Upper lobe of left lung (tissue), 6 donors: ENCODE measurements around the gene CDKAL1. TPM values are rescaled to one million over a fixed set of nuclear protein-coding genes. Genes with fewer than 3 reads are reported as not detected.

Experiments used
- ATAC-seq, 2 donors: fragments of 200-7000 bp; cut with Tn5 transposase; one replicate each; pipeline ENCODE4 v1.9.1; 2022; ENCODE audit warnings: mild to moderate bottlenecking in 2 of 2, moderate library complexity in 2 of 2; ENCODE audit not compliant: low FRiP score in 2 of 2
- DNase-seq, 2 donors: peaks; one replicate each; pipeline ENCODE4 v3.0.0-alpha.2; 2019 to 2020
- H3K27ac ChIP-seq, 4 donors: fragments of 200-600 bp; sonication (generic); one replicate each; pipeline ENCODE4 v1.5.1; 2016 to 2019
- H3K27me3 ChIP-seq, 4 donors: fragments of 200-600 bp; sonication (generic); one replicate each; pipeline ENCODE4 v1.5.1; 2017 to 2019
- H3K36me3 ChIP-seq, 4 donors: fragments of 200-600 bp; sonication (generic); one replicate each; pipeline ENCODE4 v1.5.1; 2016 to 2019
- H3K4me1 ChIP-seq, 4 donors: fragments of 200-600 bp; sonication (generic); one replicate each; pipeline ENCODE4 v1.5.1; 2018 to 2019
- H3K4me3 ChIP-seq, 4 donors: fragments of 200-600 bp; sonication (generic); one replicate each; pipeline ENCODE4 v1.5.1; 2017 to 2019; ENCODE audit warnings: mild to moderate bottlenecking in 2 of 4, moderate library complexity in 1 of 4
- H3K9me3 ChIP-seq, 4 donors: fragments of 200-600 bp; sonication (generic); one replicate each; pipeline ENCODE4 v1.5.1; 2018 to 2019
- EP300 ChIP-seq, 4 donors: sonication (generic); formaldehyde crosslinking; IDR thresholded peaks; one replicate each; pipeline ENCODE4 v1.5.1; 2017; ENCODE audit warnings: antibody characterized with exemption in 4 of 4, control low read depth in 2 of 4
- POLR2A ChIP-seq, 4 donors: fragments of 450-650 bp; IDR thresholded peaks; one replicate each; pipeline ENCODE4 v1.5.1; 2016 to 2017; ENCODE audit warnings: antibody characterized with exemption in 4 of 4, mild to moderate bottlenecking in 2 of 4
- POLR2AphosphoS5 ChIP-seq, 2 donors: sonication (generic); formaldehyde crosslinking; IDR thresholded peaks; one replicate each; pipeline ENCODE4 v1.5.1; 2017; ENCODE audit warnings: antibody characterized with exemption in 2 of 2
- WGBS, 2 donors: methylation state at CpG; one replicate each; pipeline ENCODE4 v1.1.5; 2017 to 2018; 5-methylcytosine and 5-hydroxymethylcytosine counted together
- total RNA-seq, 6 donors: library from RNA; depleted of rRNA in 4 of 6; stranded (reverse); fragments of >200 nt in 4 of 6; gene quantifications; one replicate each; pipeline versions ENCODE4 v1.1.0 to v1.2.1, GENCODE V29; 2016 to 2021
- TF ChIP-seq, protein P1 (sequence below), 6 experiments: fragments of 450-650 bp in 4 of 6; fragments of 200-600 bp in 2 of 6; sonication (generic) in 2 of 6; IDR thresholded peaks; one replicate each; pipeline ENCODE4 v1.5.1; 2016 to 2019; ENCODE audit warnings: antibody characterized with exemption in 6 of 6
- donor health status: DM: no; HTN: no; CAD: no; lungs with moderate emphysema.
- donor health status: DM: no; HTN: yes; CAD: no; lungs with severe emphysema.

Gene CDKAL1
- total RNA-seq, 6 donors from 2014 or later: 9.4 to 22.6 (median 13.8) TPM

DNA sequence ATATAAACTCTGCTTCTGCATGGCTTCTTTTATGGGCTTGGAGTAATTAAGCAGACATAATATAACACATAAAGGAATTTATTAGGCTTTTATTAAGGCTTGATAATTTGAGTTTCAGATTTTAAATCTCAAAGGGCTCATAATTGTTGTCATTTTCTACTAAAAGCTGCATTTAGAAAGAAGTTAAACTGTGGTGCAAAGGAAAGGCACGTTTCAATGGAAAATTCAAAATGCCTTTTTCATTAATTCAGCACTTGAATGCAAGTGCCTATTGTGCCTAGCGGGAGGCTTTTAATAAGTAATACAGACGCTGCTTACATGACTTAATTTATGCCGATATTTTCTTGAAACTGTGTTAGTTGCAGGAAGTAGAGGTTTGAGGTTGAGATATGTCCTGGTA lies 627.5 kb downstream of the CDKAL1 start:
- 87 to 92% methylated on average over 4 of the region's 4 CpGs for WGBS, 2 donors
- Histone ChIP-seq H3K36me3 (no peaks in the 10 kb centered on the region), H3K27ac (no peak overlapping the region), H3K4me3 (no peak overlapping the region), H3K9me3 (no peaks in the 10 kb centered on the region), H3K4me1 (peaks cover 0 to 4% (median 0%) of the 10 kb centered on the region in 4 donors), H3K27me3 (no peaks in the 10 kb centered on the region)
- TF ChIP-seq, protein P1, sequence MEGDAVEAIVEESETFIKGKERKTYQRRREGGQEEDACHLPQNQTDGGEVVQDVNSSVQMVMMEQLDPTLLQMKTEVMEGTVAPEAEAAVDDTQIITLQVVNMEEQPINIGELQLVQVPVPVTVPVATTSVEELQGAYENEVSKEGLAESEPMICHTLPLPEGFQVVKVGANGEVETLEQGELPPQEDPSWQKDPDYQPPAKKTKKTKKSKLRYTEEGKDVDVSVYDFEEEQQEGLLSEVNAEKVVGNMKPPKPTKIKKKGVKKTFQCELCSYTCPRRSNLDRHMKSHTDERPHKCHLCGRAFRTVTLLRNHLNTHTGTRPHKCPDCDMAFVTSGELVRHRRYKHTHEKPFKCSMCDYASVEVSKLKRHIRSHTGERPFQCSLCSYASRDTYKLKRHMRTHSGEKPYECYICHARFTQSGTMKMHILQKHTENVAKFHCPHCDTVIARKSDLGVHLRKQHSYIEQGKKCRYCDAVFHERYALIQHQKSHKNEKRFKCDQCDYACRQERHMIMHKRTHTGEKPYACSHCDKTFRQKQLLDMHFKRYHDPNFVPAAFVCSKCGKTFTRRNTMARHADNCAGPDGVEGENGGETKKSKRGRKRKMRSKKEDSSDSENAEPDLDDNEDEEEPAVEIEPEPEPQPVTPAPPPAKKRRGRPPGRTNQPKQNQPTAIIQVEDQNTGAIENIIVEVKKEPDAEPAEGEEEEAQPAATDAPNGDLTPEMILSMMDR (IDR thresholded peaks at IDR 0.05): no peak
- no peak for TF ChIP-seq POLR2A (IDR thresholded peaks at IDR 0.05)
- no peak for TF ChIP-seq POLR2AphosphoS5 (IDR thresholded peaks at IDR 0.05)
- TF ChIP-seq EP300 (IDR thresholded peaks at IDR 0.05): no peak
- no peak for DNase-seq
- no peak for ATAC-seq

DNA sequence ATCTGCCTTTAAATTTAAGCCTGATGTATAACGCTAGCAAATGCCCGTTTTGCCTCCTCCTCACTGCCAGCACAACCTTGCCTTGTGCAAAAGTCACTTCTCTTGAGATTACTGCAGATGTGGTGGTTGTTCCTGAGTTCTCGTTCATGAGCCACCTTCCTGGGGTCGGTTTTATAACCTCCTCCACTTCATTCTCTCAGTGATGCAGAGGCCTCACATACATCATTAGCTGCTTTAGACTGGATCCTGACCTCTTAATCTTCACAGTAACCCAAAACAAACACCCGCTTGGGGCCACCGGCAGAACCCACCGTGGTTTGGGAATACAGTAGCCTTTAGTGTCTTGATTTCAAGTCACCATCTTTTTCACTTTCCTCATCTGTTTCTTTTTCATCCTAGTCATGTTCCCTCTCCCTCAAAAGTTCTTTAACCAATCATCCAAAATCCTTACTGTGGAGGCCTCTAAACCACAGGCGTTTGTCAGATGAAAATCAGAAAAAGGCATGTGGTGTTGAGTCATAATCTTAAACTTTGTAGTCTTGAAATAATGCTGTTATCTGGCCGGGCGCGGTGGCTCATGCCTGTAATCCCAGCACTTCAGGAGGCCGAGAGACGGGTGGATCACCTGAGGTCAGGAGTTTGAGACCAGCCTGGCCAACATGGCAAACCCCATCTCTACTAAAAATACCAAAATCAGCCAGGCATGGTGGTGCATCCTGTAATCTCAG lies 629.0 kb downstream of the CDKAL1 start:
- H3K9me3 ChIP-seq: no peaks in the 10 kb centered on the region
- ATAC-seq: no peak
- H3K4me1 ChIP-seq: peaks cover 0 to 4% (median 0%) of the 10 kb centered on the region in 4 donors
- no peak overlapping the region for H3K4me3 ChIP-seq
- H3K36me3 ChIP-seq: no peaks in the 10 kb centered on the region
- H3K27ac ChIP-seq: no peak overlapping the region
- 94% methylated on average over 13 of the region's 13 CpGs for WGBS, 2 donors
- no peaks in the 10 kb centered on the region for H3K27me3 ChIP-seq
- no peak for TF ChIP-seq POLR2A (IDR thresholded peaks at IDR 0.05)
- TF ChIP-seq EP300 (IDR thresholded peaks at IDR 0.05): no peak
- TF ChIP-seq, protein P1 (IDR thresholded peaks at IDR 0.05): no peak
- no peak for TF ChIP-seq POLR2AphosphoS5 (IDR thresholded peaks at IDR 0.05)
- DNase-seq: peak in 1 of 2 donors; percentile 14

DNA sequence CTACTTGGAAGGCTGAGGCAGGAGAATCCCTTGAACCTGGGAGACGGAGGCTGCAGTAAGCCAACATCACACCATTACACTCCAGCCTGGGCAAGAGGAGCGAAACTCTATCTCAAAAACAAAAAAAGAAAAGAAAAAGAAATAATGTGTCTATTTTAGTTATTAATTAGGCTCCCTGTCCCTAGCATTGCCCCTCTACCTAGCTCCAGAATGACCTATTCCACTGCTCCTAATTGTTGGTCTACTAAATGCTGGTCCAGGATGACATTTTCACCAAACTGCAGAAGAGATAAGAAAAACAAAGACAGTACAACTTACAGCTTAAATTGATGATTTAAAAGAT lies 629.6 kb downstream of the CDKAL1 start:
- Histone ChIP-seq H3K9me3 (no peaks in the 10 kb centered on the region), H3K4me3 (no peak overlapping the region), H3K27ac (no peak overlapping the region), H3K36me3 (no peaks in the 10 kb centered on the region), H3K4me1 (peaks cover 0 to 4% (median 0%) of the 10 kb centered on the region in 4 donors), H3K27me3 (no peaks in the 10 kb centered on the region)
- 100% methylated on average over 2 of the region's 2 CpGs for WGBS, 2 donors
- no peak for DNase-seq
- ATAC-seq: no peak
- no peak for TF ChIP-seq POLR2A (IDR thresholded peaks at IDR 0.05)
- TF ChIP-seq POLR2AphosphoS5 (IDR thresholded peaks at IDR 0.05): no peak
- no peak for TF ChIP-seq EP300 (IDR thresholded peaks at IDR 0.05)
- TF ChIP-seq, protein P1 (IDR thresholded peaks at IDR 0.05): no peak

DNA sequence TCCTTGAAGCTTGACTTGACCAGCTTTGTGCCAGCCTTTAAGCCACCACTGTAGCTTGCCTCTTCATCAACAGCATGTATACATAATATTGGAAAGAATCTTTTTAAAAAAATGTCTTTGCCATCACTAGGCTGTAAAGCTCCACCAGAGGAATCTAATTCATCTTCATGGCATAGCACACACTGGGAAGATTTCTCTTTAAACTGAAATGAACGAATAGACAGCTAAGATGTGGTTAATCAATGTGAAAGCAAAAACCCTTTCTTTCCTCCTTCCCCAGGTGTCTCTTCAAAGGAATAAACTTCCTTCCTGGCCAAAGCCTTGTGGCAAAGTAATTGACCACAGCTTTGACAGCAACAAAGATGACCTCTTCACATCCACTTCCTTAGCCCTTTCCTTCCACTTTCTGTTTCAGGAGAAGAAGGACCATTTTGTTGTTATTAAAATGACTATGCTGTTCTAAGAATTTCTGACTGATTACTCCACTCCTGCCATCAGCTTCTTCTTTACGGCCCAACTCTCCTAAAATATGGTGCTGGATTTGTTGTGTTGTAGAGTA lies 630.6 kb downstream of the CDKAL1 start:
- Histone ChIP-seq H3K4me1 (peaks cover 0 to 4% (median 0%) of the 10 kb centered on the region in 4 donors), H3K4me3 (no peak overlapping the region), H3K27me3 (no peaks in the 10 kb centered on the region), H3K9me3 (no peaks in the 10 kb centered on the region), H3K27ac (no peak overlapping the region), H3K36me3 (no peaks in the 10 kb centered on the region)
- 31 to 48% methylated on average over 2 of the region's 2 CpGs for WGBS, 2 donors
- DNase-seq: no peak
- no peak for ATAC-seq
- TF ChIP-seq POLR2A (IDR thresholded peaks at IDR 0.05) (no peak), POLR2AphosphoS5 (IDR thresholded peaks at IDR 0.05) (no peak), EP300 (IDR thresholded peaks at IDR 0.05) (no peak)
- TF ChIP-seq, protein P1 (IDR thresholded peaks at IDR 0.05): no peak
